Thymus (tissue), 11 donors: Measurements from ENCODE around the gene PMS2. TPM values are rescaled to one million over a fixed set of nuclear protein-coding genes. Genes with fewer than 3 reads are reported as not detected.

ENCODE experiments used
- DNase-seq, 9 donors: peaks; one replicate each; pipeline ENCODE4 v3.0.0-alpha.2; 2013; ENCODE audit warnings: low spot score in 9 of 9, low read depth in 6 of 9, missing footprints in 1 of 9
- H3K27ac ChIP-seq, 2 donors: one replicate each; pipeline ENCODE4 v1.5.1; 2013; ENCODE audit warnings: control low read depth in 1 of 2, low read depth in 1 of 2, low read length in 1 of 2, mild to moderate bottlenecking in 1 of 2, moderate library complexity in 1 of 2
- H3K27me3 ChIP-seq, 2 donors: one replicate each; pipeline ENCODE4 v1.5.1; 2013; ENCODE audit warnings: low read length in 1 of 2; ENCODE audit not compliant: control insufficient read depth in 2 of 2, insufficient read depth in 1 of 2
- H3K36me3 ChIP-seq, 2 donors: one replicate each; pipeline ENCODE4 v1.5.1; 2013; ENCODE audit warnings: low read length in 1 of 2, mild to moderate bottlenecking in 1 of 2, moderate library complexity in 1 of 2; ENCODE audit not compliant: control insufficient read depth in 2 of 2, insufficient read depth in 2 of 2
- H3K4me1 ChIP-seq, 2 donors: one replicate each; pipeline ENCODE4 v1.5.1; 2013; ENCODE audit warnings: low read length in 2 of 2; ENCODE audit not compliant: control insufficient read depth in 2 of 2, insufficient read depth in 2 of 2
- H3K4me3 ChIP-seq, 2 donors: one replicate each; pipeline ENCODE4 v1.5.1; 2013; ENCODE audit warnings: low read length in 2 of 2, control low read depth in 1 of 2, mild to moderate bottlenecking in 1 of 2
- H3K9me3 ChIP-seq, 2 donors: one replicate each; pipeline ENCODE4 v1.5.1; 2013; ENCODE audit warnings: low read length in 1 of 2, mild to moderate bottlenecking in 1 of 2; ENCODE audit not compliant: control insufficient read depth in 2 of 2, insufficient read depth in 1 of 2
- whole genome bisulfite sequencing: extraction: QIAGEN DNeasy Blood & Tissue Kit; methylation state at CpG from one replicate; pipeline ENCODE4 v1.1.7; 2013; 5-methylcytosine and 5-hydroxymethylcytosine counted together
- polyA plus RNA-seq: library from polyadenylated mRNA; stranded (reverse); fragments of 200-250 nt; gene quantifications from one replicate; pipeline ENCODE4 v1.2.3, GENCODE V29; 2013
- total RNA-seq: library from RNA; stranded (reverse); fragments of 120-200 nt; gene quantifications from one replicate; pipeline ENCODE4 v1.2.4, GENCODE V29; 2013
- donor health status: healthy.

PMS2 gene
- total and polyA plus RNA-seq, 2 donors = 8.3 to 15.2 TPM

DNA sequence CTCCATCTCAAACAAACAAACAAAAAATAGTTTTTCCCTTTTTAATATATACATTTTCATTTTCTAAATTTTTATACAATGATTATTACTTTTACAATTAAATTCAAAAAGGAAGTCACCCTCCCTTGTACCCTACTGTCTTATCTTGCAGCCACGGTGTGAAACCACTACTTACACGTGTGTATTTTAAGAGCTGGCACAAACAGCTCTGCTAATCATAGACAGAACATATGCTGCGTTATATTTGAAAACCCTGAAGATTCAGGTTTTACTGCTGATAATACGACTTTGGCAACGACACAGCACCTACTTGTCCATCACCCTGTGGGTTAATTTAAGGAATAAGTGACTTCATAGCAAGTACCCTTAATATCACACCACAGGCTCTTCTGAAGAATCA is 23.3 kb upstream of the PMS2 start:
- 94% methylated on average over 5 of the region's 5 CpGs for WGBS
- H3K27ac ChIP-seq = no peak overlapping the region
- peaks cover 59 to 74% of the 10 kb centered on the region in 2 donors for H3K36me3 ChIP-seq

DNA sequence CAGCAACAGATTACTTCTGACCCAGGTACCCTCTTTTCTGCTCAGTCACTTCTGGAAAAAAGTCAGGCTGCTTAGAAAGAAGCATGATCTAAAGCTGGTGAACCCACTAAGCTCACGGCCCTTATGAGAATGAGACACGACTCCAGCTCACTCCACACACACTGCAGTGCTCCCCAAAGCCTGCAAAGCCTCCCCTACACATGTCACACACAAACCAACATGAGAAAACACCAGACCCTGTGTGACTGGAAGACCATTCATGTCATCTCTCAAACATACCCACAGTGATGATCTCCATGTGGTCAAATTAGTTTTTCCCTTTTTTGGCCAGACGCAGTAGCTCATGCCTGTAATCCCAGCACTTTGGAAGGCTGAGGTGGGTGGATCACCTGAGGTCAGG is 22.7 kb upstream of the PMS2 start:
- Histone ChIP-seq H3K4me1 (peaks cover 0 to 5% of the 10 kb centered on the region in 2 donors), H3K4me3 (no peak overlapping the region), H3K27ac (no peak overlapping the region), H3K36me3 (peaks cover 63 to 75% of the 10 kb centered on the region in 2 donors), H3K27me3 (no peaks in the 10 kb centered on the region), H3K9me3 (no peaks in the 10 kb centered on the region)
- no peak for DNase-seq
- 96% methylated on average over 3 of the region's 3 CpGs for WGBS

More for the DNA sequence above, 23.3 kb upstream of the PMS2 start:
- Histone ChIP-seq H3K4me3 (no peak overlapping the region), H3K4me1 (no peaks in the 10 kb centered on the region), H3K9me3 (no peaks in the 10 kb centered on the region), H3K27me3 (no peaks in the 10 kb centered on the region)
- DNase-seq = no peak

DNA sequence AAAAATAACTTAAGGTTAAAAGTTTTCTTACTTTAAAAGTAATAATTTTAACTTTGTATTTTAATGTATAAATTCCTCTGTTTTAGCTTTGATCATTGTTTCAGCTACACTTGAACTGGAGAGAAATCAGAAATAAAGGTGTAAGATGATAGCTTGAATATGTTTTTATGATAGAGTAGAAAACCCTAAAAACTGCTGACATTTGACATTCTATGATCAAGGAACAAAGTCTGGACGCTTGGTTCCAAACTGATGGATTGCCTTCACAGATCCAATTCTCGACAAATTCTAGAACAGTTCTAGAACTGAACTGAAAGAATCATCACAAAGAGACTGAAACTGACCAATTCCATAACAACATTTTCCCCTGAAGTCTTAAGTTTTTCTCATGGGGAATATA is 22.1 kb upstream of the PMS2 start, which contains the start of gene ANKRD61:
Gene ANKRD61, plus strand, starts transcription at position 389 of the 400 bp plus-strand sequence. Its CDS starts 0 bp downstream, at position 389.
- WGBS = 94% methylated on average over 2 of the region's 2 CpGs
- peaks cover 65 to 77% of the 10 kb centered on the region in 2 donors for H3K36me3 ChIP-seq
- H3K4me3 ChIP-seq = no peak within 1 kb of the TSS
- H3K27ac ChIP-seq = no peak within 1 kb of the TSS
- peaks cover 0 to 10% of the 10 kb centered on the region in 2 donors for H3K4me1 ChIP-seq
- DNase-seq = no peak
- H3K27me3 ChIP-seq = no peaks in the 10 kb centered on the region
- no peaks in the 10 kb centered on the region for H3K9me3 ChIP-seq

DNA sequence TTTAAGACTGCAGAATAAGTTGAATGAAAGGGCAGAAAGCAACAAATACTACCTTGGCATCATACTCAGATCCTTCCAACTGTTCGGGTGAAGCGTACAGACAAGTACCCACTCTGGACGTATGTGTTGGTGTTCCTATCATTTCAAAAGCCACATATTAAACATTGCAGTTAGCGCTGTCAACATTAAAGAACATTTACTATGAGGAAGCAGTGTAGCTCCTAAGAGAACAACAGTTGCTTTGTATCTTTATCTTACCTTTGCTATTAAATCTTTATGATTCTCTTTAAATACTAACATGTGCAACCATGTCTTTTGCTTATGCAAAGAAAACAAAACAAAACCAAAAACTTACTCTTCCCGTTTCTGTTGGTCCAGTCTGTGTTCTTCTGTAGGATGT is 19.7 kb upstream of the PMS2 start:
- 97% methylated on average over 5 of the region's 5 CpGs for WGBS
- Histone ChIP-seq H3K9me3 (no peaks in the 10 kb centered on the region), H3K27ac (no peak overlapping the region), H3K4me3 (no peak overlapping the region), H3K4me1 (peaks cover 0 to 15% of the 10 kb centered on the region in 2 donors), H3K27me3 (no peaks in the 10 kb centered on the region), H3K36me3 (peaks cover 61 to 78% of the 10 kb centered on the region in 2 donors)
- DNase-seq = no peak

DNA sequence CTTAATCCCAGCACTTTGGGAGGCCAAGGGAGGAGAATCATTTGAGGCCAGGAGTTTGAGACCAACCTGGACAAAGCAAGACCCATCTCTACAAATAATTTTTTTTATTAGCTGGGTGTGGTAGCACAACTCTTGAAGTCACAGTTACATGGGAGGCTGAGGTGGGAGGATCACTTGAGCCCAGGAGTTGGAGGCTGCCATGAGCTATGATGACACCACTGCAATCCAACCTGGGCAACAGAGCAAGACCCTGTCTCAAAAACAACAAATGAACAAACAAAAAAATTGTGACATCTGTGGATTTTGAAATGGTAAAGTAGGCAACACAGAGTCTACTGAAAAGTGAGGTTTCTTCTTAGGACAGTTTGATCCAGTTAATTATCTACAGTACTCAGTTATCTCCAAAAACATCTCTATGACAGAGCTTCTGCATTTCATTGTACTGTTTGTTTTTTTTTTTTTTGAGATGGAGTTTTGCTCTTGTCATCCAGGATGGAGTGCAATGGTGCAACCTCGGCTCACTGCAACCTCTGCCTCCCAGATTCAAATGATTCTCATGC is 19.0 kb upstream of the PMS2 start:
- peak overlapping the region in 1 of 2 donors; percentile 13 for H3K27ac ChIP-seq
- 96% methylated on average over 1 of the region's 1 CpG for WGBS

DNA sequence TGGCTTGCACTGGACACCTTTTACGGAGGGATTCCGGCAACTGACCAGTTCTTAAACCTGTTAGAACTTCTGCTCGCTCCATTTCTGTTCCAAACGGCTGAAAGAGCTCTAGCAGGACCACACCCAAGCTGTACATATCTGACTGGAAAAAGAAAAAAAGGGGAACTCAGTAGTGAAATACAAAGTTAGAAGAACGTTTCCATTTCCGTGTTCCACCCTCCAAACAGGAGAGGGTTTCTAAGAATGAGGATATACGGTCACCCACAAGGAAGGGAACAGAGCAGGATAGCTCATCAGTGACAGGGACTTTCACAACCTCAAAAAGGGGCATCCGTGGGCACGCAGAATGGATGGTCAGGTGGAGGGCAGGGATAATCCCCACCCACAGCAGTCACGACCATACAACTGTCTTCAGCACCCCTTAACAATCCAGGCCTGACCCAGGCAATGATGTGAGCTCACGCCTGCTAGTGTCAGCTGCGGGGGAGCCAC is 18.0 kb upstream of the PMS2 start:
- H3K4me1 ChIP-seq = peaks cover 0 to 15% of the 10 kb centered on the region in 2 donors
- 86% methylated on average over 12 of the region's 12 CpGs for WGBS
- H3K27me3 ChIP-seq = no peaks in the 10 kb centered on the region
- H3K9me3 ChIP-seq = no peaks in the 10 kb centered on the region
- DNase-seq = peak in 1 of 9 donors; percentile 8
- H3K27ac ChIP-seq = peak overlapping the region; percentile 51 to 62
- no peak overlapping the region for H3K4me3 ChIP-seq
- H3K36me3 ChIP-seq = peaks cover 72 to 85% of the 10 kb centered on the region in 2 donors

More for the DNA sequence above, 19.0 kb upstream of the PMS2 start:
- H3K27me3 ChIP-seq = no peaks in the 10 kb centered on the region
- no peaks in the 10 kb centered on the region for H3K9me3 ChIP-seq
- H3K4me3 ChIP-seq = no peak overlapping the region
- H3K36me3 ChIP-seq = peaks cover 64 to 81% of the 10 kb centered on the region in 2 donors
- H3K4me1 ChIP-seq = peaks cover 0 to 15% of the 10 kb centered on the region in 2 donors
- no peak for DNase-seq

DNA sequence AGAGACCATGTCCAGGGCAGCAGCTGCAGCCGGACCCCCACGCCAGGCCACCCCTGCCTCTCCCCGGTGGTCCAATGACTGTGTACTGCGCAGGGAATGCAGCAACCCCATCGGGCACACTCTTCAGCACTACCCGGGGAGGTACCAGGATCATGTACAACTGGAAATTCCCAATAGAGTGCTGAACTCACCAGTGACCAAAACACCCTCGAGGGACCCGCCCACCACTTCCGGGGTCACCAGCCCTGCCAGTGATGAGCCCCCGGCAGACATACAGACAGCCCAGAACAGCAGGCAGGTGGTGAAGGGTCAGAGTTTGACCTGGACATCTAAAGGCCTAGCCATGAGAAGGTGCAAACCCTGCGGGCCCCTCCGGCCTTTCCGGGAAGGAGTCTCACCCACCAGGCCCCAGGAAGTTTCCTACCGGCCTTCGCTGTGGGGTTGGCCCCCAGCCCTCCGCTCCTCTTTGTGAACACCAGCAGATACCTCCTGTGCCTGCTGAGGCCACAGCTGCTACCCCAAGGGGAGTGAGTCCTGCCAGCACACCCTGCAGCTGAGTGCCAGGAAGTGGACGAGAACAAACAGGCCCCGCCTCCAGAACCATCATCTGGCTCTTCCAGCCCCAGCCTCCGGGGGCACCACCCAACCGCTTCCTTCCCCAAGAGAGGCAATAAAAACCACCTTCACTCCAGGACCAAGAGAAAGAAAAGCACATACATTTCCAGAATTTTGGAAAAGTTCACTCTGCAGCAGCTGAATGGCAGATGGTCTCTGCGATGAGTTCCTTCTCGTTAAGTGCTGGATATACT is 17.4 kb upstream of the PMS2 start:
- Histone ChIP-seq H3K4me1 (peaks cover 0 to 15% of the 10 kb centered on the region in 2 donors), H3K4me3 (no peak overlapping the region), H3K27me3 (no peaks in the 10 kb centered on the region), H3K27ac (peak overlapping the region; percentile 51 to 78), H3K36me3 (peaks cover 73 to 86% of the 10 kb centered on the region in 2 donors), H3K9me3 (no peaks in the 10 kb centered on the region)
- 75% methylated on average over 22 of the region's 22 CpGs for WGBS
- DNase-seq = peak in 5 of 9 donors; percentile 23 to 64 (median 37)

DNA sequence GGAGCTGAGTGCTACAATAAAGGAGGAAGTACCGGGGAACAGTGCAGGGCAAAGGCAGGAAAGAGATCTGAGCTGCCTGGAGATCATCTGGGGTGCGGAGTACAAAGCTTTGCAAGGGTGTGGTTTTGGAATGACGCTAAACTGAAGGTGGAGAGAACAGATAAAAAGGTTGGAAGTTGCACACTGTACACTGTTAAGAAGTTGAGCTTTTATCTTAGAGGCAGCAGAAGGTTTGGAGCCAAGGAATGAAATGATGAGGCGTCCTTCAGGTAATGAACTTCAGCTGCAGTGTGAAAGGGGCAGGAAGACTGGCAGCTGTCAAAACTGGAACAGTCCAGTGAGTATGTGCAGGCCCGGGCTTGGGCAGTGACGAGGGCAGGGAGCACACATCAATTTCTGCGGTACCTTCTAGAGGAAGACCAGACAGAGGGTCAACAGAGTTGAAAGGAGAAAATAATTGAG is 15.2 kb upstream of the PMS2 start:
- H3K27ac ChIP-seq = peak overlapping the region in 1 of 2 donors; percentile 43
- no peak overlapping the region for H3K4me3 ChIP-seq
- no peaks in the 10 kb centered on the region for H3K9me3 ChIP-seq
- no peaks in the 10 kb centered on the region for H3K27me3 ChIP-seq
- H3K36me3 ChIP-seq = peaks cover 73 to 91% of the 10 kb centered on the region in 2 donors
- DNase-seq = no peak
- H3K4me1 ChIP-seq = peaks cover 0 to 19% of the 10 kb centered on the region in 2 donors
- WGBS = 93% methylated on average over 7 of the region's 7 CpGs

DNA sequence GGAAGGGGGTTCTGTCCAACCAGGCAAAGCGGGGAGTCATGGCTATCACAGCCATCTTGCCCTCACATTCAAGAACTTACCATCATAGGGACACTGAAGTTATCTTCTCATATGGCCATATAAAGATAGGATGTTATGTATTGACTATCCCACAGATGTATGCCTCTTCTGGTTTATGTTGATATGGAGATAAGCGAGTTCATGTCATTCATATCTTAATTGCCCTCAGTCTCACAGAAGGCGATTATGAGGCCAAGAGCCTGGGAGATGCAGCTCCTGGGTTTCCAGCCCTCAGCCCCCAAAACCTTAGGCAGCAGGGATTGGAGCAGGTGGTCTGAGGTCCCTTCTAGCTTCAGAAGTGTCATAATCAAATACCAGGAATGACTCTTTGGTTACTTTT is 13.9 kb upstream of the PMS2 start:
- no peak for DNase-seq
- Histone ChIP-seq H3K27ac (no peak overlapping the region), H3K36me3 (peaks cover 78 to 86% of the 10 kb centered on the region in 2 donors), H3K27me3 (no peaks in the 10 kb centered on the region), H3K4me1 (peaks cover 0 to 19% of the 10 kb centered on the region in 2 donors), H3K4me3 (no peak overlapping the region), H3K9me3 (no peaks in the 10 kb centered on the region)
- WGBS = 98% methylated on average over 3 of the region's 3 CpGs
